Effector CD4-positive, alpha-beta T cell (primary cell): Measurements from ENCODE around the gene TTLL10.

ENCODE experiments used
- DNase-seq: peaks from one replicate; pipeline ENCODE4 v3.0.0-alpha.2; 2020

Gene TTLL10

DNA sequence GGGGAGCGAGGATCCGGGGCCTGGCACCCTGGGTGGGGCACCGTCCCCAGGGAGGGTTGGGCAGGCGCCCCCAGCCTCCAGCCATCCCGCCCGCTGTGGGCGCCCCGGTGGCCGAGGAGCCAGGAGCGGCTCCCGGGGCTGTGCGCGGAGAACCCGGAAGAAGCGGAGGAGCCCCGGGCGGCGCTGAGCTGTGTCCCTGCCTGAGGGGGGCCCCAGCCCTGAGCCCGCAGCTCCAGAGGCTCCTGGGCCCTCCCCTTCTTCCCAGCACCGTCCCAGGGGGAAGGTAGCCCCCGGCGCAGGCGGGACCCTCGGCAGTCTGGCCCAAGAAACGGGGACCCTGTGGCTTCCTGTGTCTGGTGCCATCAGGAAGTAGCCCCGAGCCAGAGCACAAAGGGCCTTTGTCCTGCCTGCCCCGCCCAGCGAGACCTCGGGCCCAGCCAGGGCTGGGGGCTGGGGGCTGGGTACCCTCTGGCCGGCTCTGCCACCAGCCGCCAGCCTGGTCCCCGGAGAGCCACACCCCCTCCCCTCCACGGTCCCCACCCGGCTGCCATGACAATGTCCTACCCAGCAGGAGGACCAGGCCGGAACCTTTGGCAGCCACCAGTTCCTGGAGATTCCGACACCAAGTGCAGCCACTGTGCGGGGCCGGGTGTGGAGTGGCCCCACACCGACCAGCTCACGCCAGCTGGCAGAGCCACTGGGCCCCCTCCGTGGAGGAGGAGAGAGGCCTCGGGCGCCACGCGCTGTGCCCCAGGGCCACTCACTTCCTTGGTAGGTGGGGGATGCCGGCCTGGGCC lies 15.6 kb upstream of the TTLL10 start:
- DNase-seq = no peak

DNA sequence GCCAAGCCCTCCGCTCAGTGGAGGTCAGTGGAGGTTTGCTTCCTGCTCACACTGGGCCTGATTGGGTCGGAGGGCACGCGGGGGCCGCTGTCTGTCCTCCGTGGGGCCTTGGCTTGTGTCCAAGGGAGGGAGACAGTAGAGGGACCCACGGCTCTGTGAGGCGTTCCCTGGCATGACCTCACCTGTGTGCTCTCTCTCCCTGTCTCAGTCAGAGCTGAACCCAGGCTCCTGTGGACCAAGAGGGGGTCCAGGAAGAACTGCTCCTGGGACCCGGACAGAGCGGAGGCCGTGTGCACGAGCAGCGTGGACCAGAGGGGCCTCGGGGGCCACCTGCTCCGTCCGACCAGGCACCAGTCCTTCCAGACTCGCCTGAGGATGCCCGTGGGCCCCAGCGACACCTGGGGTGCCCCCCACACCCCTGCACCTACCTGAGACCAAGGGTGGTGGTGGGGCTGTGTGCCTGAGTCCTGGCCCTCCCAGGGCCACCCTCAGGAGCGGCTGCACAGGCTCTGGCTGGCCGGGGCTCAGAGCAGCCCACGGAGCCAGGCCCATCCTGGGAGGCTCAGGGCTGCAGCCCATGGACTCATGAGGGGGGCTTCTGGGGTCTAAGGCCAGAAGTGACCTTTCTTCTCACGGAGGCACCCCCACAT lies 13.3 kb upstream of the TTLL10 start:
- no peak for DNase-seq

DNA sequence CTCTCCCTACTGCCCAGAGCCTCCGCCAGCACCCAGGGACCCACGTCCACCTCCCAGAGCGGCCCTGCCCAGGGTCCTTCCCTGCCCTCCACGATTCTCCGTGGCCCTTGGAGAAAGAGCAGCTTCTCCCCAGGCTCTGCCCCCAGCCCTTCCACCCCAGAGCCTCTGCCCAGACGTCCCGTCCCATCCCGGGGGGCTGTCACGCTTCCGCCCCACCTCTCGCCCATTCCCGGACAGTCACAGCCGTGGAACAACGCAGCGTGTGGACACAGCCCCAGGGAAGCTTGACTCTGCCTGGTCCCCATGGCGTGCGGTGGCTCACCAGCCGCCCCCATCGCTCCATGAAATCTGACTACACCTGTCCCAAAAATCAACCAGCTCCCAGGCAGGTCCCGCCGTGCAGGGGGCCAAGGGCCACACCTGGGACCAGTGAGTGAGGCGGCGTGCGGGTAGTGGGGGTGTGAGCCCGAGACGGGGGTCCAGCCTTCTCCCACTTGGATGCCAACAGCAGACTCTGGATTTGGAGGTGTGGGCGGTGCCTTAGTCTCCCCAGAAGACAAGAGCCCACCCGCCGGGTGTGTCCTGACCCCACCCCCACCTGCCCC lies 12.5 kb upstream of the TTLL10 start:
- no peak for DNase-seq

DNA sequence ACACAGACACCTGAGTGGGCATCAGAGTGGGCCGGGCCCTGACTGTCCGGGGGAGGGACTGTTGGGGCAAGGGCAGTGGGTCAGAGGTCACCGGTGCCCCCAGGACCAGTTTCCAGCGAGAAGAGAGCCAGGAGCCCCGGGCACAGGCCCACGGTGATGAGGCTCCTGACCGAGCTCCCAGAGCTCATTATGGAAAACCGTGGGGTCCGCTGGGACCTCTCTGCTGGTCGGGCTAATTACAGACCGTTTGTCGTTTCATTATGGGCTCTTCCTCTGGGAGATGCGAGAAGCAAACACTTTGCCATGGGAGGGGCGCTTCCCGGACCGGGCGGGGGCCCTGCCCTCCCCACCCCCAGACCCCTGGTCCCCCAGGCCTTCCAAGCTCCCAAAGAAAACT lies 12.0 kb upstream of the TTLL10 start:
- DNase-seq = no peak

DNA sequence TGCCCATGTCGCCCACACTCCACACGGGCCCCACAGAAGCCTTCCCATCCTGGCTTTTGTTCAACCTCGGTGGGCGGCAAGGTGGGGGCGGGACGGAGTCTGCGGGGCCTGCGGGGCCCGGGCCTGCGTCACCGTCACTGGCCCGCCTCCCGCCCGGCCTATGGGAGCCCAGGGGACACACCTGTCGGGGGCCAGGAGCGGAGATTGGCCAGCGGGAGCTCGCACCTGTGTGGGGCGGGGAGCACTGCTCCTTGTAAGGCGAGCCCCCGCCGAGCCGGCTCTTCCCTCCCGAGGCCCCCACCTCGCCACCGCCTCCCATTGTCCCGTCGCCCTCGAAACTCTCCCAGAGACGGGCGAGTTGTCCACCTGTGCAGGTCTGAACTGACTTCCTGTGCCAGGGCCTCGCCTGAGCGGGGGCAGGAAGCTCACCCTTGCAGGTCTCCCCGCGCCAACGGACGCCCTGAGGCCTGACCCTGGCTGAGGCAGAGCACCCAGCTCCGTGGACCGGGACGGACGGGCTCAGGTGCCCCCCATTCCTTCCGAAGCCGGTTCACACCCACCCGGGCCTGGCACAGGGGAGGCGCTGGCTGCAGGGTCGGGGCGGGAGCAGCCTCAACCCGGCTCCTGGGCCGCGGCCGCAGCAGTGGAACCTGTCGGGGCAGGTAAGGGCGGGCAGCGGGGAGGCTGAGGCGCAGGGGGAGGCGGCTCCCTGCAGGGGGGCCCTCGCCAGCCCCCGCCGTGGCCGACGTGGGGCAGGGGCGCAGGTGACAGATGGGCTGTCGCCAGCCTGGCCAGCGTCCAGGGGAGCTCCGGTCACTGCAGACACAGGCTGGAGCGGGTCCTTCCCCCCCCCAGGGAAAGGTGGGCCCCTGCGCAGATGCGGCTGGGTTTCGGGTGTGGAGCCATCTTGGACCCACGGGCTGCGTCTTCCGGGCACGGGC lies 10.8 kb upstream of the TTLL10 start:
- DNase-seq = no peak

DNA sequence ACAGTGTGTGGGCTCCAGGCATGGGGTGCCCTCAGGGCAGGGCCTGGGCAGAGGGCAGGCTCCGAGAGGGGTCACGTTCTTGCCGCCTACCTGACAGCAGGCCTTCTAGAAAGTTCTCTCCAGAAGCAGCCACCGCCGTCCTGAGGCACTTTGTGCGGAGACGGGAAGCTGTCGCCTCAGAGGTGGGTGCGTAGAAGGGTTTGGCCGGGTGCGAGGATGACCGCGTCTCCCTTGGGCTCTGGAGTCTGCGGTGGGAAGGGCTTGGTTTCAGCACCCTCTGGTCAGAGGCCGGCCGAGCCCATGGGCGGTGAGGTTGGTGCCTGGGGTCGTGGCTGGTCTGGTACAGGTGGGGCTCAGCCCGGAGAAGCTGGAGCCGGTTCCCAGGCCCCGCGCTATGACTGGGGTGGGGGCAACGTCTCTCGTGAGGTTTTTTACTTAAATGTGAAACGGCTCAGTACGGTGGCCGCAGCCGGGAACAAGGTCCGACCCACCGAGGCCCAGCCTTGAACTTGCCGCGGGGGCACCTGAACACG lies 10.1 kb upstream of the TTLL10 start:
- no peak for DNase-seq

DNA sequence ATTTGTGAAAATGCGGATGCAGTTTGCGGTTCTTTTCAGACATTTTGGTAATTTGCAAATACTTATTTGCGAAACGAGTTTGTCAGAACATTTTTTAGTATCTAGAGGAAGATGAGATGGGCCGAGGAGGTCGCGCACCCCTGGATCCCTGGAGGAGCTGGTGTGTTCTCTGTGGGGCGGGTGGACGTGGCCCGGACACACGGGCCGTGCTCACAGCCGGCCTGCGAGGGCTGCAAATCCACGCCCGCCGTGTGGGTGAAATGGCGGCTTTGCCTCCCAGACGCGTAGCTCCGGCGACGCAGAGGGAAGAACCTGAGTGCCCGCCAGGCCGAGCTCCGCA lies 9.3 kb upstream of the TTLL10 start:
- no peak for DNase-seq

DNA sequence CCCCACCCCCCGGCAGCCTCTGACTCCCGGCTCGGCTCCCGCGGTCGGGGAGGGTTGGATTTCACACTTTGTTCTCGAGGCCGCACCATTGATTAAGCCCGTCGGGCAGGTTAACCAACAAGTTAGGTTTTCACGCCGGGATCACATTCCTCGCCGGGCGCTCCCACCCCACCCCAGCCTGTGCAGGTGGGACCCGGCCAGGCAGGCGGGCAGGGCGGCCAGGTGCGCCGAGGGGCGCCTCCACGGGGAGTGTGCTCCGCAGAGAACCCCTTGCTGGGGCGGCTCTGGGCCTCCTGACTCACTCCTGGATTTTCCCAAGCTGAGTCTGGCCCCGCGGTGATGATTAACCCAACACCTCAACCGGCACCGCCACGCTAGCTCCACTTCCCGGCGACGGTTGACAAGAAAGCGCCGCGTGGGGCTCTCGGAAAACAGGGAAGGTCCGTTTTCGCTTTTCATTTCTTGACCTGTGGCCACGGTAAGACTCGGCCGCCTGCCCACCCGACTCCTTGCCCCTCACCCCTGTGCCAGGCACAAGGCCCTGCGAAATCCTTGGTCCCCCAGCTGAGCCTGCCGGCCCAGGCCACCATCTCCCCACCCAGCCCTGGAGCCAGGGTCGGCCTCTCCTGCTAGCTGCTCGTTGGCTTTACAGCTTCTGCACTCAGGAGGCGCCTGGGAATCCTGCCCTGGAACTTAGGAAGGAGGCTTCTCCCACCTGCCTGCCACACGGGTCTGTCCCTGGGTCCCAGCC lies 8.8 kb upstream of the TTLL10 start:
- DNase-seq = no peak

DNA sequence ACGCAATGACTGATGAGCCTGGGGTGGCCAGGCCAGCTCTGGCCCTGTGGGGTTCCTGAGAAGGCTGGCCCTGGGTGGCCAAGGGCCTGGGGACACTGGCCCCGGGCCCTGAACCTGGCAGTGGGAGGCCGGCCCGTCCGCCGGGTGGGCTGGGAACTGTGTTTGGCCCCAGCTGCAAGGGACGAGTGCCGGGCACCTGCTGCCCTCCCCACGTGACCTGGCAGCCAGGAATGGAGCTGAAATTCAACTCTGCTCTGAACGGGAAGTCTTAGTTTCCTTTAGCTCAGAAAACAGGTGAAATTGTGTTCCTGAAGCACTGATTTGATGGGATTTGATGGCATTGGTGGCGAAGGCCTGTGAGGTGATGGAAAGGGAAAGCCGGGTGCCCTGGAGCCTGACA lies 8.2 kb upstream of the TTLL10 start:
- DNase-seq = no peak

DNA sequence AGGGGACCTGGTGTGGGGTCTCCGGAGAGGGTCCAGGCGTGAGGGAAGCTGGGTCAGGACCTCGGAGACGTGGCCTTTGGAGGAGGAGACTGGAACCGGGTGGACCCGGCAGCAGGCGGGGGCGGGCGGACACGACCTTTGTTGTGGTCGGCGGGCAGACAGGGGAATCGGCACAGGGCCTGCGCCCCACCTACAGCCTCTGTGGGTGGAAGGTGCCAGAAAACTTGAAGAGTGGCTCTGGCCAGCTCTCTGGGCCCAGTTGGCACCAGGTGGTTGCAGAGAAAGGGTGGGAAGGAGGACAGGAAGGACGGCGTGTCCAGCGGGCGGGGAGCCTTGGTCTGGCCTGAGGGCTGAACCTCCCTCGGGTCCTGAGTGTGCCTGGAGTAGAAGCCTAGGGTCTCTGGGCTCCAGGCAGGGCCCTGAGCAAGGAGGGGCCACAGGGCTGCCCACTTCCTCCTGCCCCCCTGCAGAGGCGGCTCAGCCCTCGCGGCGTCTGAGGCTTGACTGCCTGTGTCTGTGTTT lies 7.7 kb upstream of the TTLL10 start:
- no peak for DNase-seq

DNA sequence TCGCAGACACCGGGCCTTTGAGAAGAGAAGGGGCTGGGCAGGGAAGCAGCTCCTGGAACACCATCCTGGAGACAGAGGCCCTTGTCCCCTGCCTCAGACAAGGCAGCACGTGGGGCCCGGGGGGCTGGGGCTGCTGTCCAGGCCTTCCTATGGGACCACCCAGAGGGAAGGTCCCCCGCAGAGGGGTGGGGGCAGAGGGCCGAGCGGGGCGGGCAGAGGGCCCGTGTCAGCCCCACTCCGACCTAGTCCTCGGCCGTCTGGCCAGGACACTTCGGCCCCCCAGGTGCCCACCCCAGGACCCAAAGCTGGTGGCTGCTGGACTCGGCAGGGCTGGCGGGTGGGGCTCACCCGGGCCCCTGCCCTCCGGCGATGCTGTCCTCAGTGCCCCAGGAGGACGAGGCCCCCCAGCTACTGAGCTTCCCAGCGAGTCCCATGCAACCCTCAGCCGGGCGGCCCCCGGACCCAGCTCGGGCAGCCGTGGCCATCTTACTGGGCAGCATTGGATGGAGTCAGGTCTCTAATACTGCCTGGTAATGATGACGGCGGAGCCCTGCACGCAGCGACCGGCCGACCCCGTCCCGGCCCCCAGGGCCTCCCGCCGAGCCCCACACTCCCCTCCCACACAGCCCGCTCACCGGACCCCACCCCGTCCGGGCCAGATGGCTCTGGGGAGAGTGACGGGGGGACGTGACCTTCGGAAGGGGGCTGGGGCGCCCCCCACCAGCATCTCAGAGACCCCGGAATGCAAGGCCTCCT lies 6.9 kb upstream of the TTLL10 start:
- DNase-seq = no peak

DNA sequence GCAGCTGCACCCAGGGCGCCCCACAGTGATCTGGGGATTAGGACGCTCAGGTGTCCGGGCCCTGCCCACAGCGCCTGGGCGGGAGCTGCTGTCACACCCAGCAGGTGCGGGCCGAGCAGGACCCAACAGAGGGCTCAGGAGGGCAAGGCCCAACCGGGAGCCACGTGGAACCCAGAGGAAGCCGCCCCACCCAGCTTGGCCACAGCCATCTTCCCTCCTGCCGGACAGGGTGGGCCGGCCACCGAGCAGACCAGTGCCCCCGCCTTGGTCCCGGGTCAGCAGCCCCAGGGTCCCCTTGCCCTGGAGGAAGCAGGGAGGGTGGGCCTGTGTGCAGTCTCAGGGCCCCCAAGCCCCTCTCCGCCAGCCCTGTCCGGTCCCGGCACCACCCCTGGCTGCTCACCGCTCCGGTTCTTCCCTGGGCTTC lies 6.3 kb upstream of the TTLL10 start:
- DNase-seq = no peak

DNA sequence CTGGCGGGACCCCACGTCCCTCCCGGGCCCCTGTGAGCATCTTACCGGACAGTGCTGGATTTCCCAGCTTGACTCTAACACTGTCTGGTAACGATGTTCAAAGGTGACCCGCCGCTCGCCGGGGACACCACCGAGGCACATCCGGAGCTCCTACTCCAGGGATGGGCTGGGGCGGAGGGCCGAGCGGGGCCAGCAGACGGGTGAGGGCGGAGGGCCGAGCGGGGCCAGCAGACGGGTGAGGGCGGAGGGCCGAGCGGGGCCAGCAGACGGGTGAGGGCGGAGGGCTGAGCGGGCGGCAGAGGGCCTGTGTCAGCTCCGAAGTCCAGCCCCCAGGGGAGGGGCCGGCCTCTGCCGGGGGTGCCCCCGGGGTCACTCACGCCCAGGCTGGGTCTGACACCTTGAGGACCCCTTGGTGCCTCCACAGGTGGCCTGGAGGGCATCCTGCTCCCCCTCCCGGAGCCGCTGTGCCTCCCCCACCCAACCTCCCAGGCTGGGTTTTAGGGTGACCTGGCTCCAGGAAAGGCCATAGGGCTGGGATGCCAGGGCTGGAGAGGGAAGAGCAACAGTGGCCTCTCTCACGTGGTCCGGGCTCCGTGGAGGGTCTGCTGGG lies 5.7 kb upstream of the TTLL10 start:
- DNase-seq = no peak

DNA sequence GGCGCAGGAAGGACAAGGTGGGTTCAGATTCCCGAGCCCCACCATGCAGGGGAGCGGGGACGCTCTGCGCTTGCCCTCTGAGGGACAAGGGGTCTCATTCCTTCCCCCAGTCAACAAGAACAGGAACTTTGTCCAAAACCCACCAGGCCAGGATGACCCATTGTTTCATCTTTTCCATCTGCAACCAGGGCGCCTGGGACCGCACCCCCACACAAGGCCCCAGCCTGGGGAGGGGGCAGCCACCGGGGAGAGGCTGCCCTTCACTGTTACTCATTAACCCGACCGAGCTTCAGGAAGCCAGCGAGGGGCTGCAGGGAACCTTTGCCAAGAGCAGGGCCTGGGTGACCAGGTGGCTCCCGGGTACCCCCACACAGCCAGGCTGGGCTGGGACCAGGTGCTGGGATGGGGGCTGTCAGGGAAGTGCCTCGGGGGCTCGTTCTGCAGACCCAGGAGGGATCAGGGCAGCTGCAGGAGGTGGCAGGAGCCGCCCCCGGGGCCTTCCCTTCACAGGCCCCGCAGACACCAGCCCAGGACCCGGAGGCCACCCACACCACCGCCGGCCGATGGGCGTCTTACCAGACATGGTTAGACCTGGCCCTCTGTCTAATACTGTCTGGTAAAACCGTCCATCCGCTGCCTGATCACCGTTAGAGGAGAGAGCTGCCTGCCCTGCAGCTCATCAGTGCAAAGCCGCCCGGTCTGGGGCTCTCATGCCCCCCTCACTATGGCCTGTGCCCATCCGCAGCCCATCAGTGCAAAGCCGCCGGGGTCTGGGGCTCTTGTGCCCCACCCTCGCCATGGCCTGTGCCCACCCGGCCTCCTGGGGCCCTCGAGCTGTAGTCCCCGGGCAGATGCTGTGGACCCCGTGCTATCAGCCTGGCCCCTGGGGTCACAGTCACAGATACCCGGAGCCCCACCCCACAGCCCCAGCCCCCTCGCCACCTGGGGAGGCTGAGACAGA lies 4.9 kb upstream of the TTLL10 start:
- no peak for DNase-seq

DNA sequence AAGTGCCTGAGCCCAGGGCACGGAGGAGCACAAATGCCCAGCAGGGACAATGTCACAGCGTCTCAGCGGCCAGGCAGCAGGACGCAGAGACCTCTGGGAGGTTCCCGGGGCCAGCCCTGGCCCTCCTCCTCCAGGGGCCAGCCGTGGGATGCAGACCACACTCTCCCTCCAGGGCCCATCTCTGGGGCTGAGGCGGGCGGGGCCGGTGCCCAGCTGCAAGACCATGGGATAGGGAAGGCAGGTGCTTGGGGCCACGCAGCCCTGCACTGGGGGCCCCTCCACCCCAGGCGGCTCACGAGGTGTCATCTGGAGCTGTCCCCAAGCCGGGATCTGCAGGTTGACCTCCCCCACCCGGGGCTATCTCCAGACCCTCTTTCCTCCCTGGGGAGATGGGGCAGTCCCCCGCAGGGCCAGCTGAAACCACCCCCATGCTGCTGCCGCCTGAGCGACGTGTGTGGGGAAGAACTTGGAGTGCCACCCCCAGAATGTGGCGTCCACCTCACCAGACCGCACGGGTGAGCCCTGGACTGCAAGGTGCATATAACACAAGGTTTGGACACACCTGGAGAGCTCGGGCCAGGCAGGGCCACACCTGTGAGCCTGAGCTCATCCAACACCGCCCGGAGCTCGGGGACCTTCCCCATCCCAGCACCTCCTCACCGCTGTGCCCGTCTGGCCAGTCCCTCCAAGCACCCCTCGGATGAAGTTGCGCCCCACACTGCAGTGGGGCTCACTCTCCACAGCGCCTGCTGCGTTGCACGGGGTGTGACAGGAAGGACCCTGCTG lies 4.1 kb upstream of the TTLL10 start:
- DNase-seq = no peak

DNA sequence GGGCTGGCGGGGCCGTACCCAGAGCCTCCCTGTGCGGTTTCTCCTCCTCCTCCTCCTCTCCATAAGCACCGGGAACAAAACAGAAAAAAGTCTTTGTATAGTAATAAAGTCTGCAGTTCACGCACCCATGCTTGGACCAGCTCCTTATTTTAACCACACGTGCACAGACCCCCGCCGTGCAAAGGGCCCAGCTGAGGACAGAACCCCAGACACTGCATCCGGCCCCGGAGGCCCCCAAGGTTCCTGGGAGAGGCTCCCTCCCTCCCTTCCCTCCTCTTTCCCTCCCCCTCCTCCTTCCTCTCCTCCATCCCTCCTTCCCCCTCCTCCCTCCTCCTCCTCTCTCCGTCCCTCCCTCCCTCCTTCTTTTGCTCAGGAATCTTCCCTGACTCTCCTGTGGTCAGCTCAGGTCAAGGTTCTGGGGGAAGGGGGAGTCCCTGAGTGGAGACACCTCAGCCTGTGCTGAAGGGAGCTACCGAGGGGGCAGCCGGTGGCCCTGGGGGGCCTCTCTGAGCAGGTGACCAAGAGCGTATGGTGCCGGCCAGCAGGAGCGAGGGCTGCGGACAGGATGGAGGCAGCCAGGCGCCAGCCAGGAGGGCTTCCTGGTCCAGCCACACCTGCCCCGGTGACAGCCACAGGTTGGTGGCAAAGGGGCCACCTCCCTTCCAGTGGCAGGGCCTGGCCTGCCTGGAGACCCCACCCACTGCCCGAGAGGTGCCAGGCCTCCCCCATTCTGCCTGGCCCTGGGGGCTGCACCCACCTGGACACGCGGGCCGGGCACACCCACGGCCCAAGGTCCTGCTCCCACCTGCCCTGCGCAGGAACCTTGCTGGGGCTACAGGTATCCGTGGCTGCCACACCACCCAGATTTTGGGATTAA lies 3.2 kb upstream of the TTLL10 start:
- DNase-seq = no peak

DNA sequence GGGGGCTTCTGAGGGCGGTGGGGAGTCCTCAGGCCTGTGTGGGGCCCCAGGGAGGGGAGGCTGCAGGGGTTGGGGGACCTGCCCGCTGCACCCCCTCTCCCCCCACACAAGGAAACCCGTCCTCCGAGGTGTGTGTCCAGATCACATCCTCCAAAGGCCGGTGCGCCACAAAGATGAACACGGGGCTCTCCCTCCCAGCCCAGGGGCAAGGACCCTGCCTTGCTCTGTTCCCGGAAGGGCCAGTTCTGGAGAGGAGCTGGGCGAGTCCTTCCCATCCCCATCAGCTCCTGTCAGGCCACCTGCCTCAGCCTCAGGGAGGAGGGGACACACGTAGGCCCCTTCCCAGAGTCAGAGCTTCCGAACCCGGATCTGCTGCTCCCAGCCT lies 2.5 kb upstream of the TTLL10 start:
- DNase-seq = no peak
